KMS-11 (cell line): ENCODE data around the gene PCCA.

ENCODE experiments used
- H2AFZ ChIP-seq: fragments of 200-600 bp; sonication (generic); 2 replicates; pipeline ENCODE4 v1.6.1; 2016; ENCODE audit warnings: antibody characterized with exemption, mixed run types, low read depth
- H3K27ac ChIP-seq: fragments of 200-600 bp; sonication (generic); 2 replicates; pipeline ENCODE4 v1.6.1; 2016; ENCODE audit warnings: mild to moderate bottlenecking, mixed run types
- H3K27me3 ChIP-seq: fragments of 200-600 bp; sonication (generic); 2 replicates; pipeline ENCODE4 v1.6.1; 2017; ENCODE audit warnings: mild to moderate bottlenecking, low read depth, mixed run types, moderate library complexity; ENCODE audit not compliant: insufficient read depth
- H3K36me3 ChIP-seq: fragments of 200-600 bp; sonication (generic); 2 replicates; pipeline ENCODE4 v1.6.1; 2017; ENCODE audit warnings: mild to moderate bottlenecking, mixed run types; ENCODE audit not compliant: insufficient read depth
- H3K4me1 ChIP-seq: fragments of 200-600 bp; sonication (generic); 2 replicates; pipeline ENCODE4 v1.6.1; 2016; ENCODE audit warnings: mild to moderate bottlenecking, low read depth, mixed run types; ENCODE audit not compliant: poor library complexity, severe bottlenecking
- H3K4me2 ChIP-seq: fragments of 200-600 bp; sonication (generic); 2 replicates; pipeline ENCODE4 v1.7.0; 2016; ENCODE audit warnings: mild to moderate bottlenecking, mixed run types
- H3K4me3 ChIP-seq: fragments of 200-600 bp; sonication (generic); IDR thresholded peaks from 2 replicates; pipeline ENCODE4 v1.6.1; 2017; ENCODE audit warnings: low read depth, low read length, mixed read lengths; ENCODE audit not compliant: insufficient read depth
- H3K79me2 ChIP-seq: fragments of 200-600 bp; sonication (generic); 2 replicates; pipeline ENCODE4 v1.6.1; 2016; ENCODE audit warnings: low read depth, mixed run types; ENCODE audit not compliant: insufficient read depth
- H3K9ac ChIP-seq: fragments of 200-600 bp; sonication (generic); 2 replicates; pipeline ENCODE4 v1.6.1; 2016; ENCODE audit warnings: mild to moderate bottlenecking, mixed run types
- H4K20me1 ChIP-seq: fragments of 200-600 bp; sonication (generic); 2 replicates; pipeline ENCODE4 v1.6.1; 2016; ENCODE audit warnings: mild to moderate bottlenecking, mixed run types; ENCODE audit not compliant: insufficient read depth
- CTCF ChIP-seq: fragments of 200-600 bp; sonication (generic); conservative IDR thresholded peaks from 2 replicates; pipeline ENCODE4 v1.6.1; 2017; ENCODE audit warnings: low read depth, mild to moderate bottlenecking, antibody characterized with exemption, low read length, moderate library complexity, mixed read lengths

PCCA gene

GRCh38 chr13:100473501-100474044 lies 384.7 kb downstream of the PCCA start:
- Histone ChIP-seq H3K4me2 (no peak overlapping the region), H2AFZ (no peak overlapping the region), H3K9ac (no peak overlapping the region), H3K79me2 (no peaks in the 10 kb centered on the region), H3K4me1 (no peaks in the 10 kb centered on the region), H3K27ac (no peak overlapping the region), H4K20me1 (no peaks in the 10 kb centered on the region), H3K27me3 (no peaks in the 10 kb centered on the region), H3K36me3 (no peaks in the 10 kb centered on the region), H3K4me3 (no peak overlapping the region)
- TF ChIP-seq CTCF = no peak

GRCh38 chr13:100476963-100477362 lies 388.1 kb downstream of the PCCA start:
- Histone ChIP-seq H2AFZ (no peak overlapping the region), H4K20me1 (no peaks in the 10 kb centered on the region), H3K27ac (no peak overlapping the region), H3K27me3 (no peaks in the 10 kb centered on the region), H3K9ac (no peak overlapping the region), H3K79me2 (no peaks in the 10 kb centered on the region), H3K4me2 (no peak overlapping the region), H3K36me3 (no peaks in the 10 kb centered on the region), H3K4me1 (no peaks in the 10 kb centered on the region), H3K4me3 (no peak overlapping the region)
- no peak for TF ChIP-seq CTCF

- Histone ChIP-seq H3K4me3 (no peak overlapping the region), H3K27ac (no peak overlapping the region), H3K9ac (no peak overlapping the region), H3K79me2 (no peaks in the 10 kb centered on the region), H3K27me3 (no peaks in the 10 kb centered on the region), H3K4me2 (no peak overlapping the region), H4K20me1 (no peaks in the 10 kb centered on the region), H3K36me3 (no peaks in the 10 kb centered on the region), H3K4me1 (no peaks in the 10 kb centered on the region), H2AFZ (no peak overlapping the region)
- TF ChIP-seq CTCF = no peak
Observed at GRCh38 chr13:100478107-100478809, 389.4 kb downstream of the PCCA start.

- no peak for TF ChIP-seq CTCF
- Histone ChIP-seq H3K79me2 (no peaks in the 10 kb centered on the region), H3K27me3 (no peaks in the 10 kb centered on the region), H3K27ac (no peak overlapping the region), H4K20me1 (no peaks in the 10 kb centered on the region), H3K36me3 (no peaks in the 10 kb centered on the region), H3K4me3 (no peak overlapping the region), H3K9ac (no peak overlapping the region), H2AFZ (no peak overlapping the region), H3K4me2 (no peak overlapping the region), H3K4me1 (peaks cover 8% of the 10 kb centered on the region)
Observed at GRCh38 chr13:100480676-100481075, 391.8 kb downstream of the PCCA start.
